ENCODE measurements around the gene PRKG1. TPM values are rescaled to one million over a fixed set of nuclear protein-coding genes. Genes with fewer than 3 reads are reported as not detected.

Gene PRKG1
- total RNA-seq, 1 experiment from 2014 or later, result 16.5 TPM

- no peak for TF ChIP-seq ATF6 (CRISPR knock-in tag; IDR thresholded peaks at IDR 0.05)
- no peak for TF ChIP-seq ZMAT4 (CRISPR knock-in tag; IDR thresholded peaks at IDR 0.05)
- no peak for TF ChIP-seq ZNF232 (CRISPR knock-in tag; IDR thresholded peaks at IDR 0.05)
- TF ChIP-seq FOXP4 (CRISPR knock-in tag; IDR thresholded peaks at IDR 0.05), result no peak
- TF ChIP-seq ZNF425 (CRISPR knock-in tag; conservative IDR thresholded peaks at IDR 0.05), result no peak
- TF ChIP-seq ZNF512 (CRISPR knock-in tag; IDR thresholded peaks at IDR 0.05; ENCODE audit: borderline replicate concordance), result no peak
- no peak for TF ChIP-seq ZBTB43 (CRISPR knock-in tag; IDR thresholded peaks at IDR 0.05)
- no peak for TF ChIP-seq JUN (CRISPR knock-in tag; IDR thresholded peaks at IDR 0.05)
- TF ChIP-seq IRF1 (CRISPR knock-in tag; IDR thresholded peaks at IDR 0.05), result no peak
- no peak for TF ChIP-seq SOX15 (CRISPR knock-in tag; IDR thresholded peaks at IDR 0.05)
These were observed 478.6 kb downstream of the PRKG1 start (continued) for GRCh38 chr10:51552879-51553278.

GRCh38 chr10:51564896-51565510 lies 490.7 kb downstream of the PRKG1 start:
- ATAC-seq (no peak), DNase-seq (ENCODE audit: low spot score) (no peak)
- Mint-ChIP-seq H3K27me3 (ENCODE audit: low read depth) (no peaks in the 10 kb centered on the region), H3K27ac (no peak overlapping the region), H3K36me3 (no peaks in the 10 kb centered on the region), H3K4me3 (no peak overlapping the region), H3K9me3 (no peaks in the 10 kb centered on the region), H3K4me1 (peaks cover 18% of the 10 kb centered on the region)
- ChIA-PET CTCF (interaction anchor here (0.6 to 1.4 kb wide), 2 partner anchors 10 to 1160 kb away, joined by 3 read pairs; no protein-coding TSS in a partner anchor), POLR2A (no interaction called here)
- TF ChIP-seq ZSCAN18 (CRISPR knock-in tag; IDR thresholded peaks at IDR 0.05) (no peak), ERG (CRISPR knock-in tag; IDR thresholded peaks at IDR 0.05) (no peak), ZNF121 (CRISPR knock-in tag; IDR thresholded peaks at IDR 0.05) (no peak), SMAD4 (CRISPR knock-in tag; IDR thresholded peaks at IDR 0.05) (no peak), TCF7 (CRISPR knock-in tag; IDR thresholded peaks at IDR 0.05; ENCODE audit: low read depth) (no peak), ARID4B (CRISPR knock-in tag; IDR thresholded peaks at IDR 0.05; ENCODE audit: borderline replicate concordance) (no peak), SOX15 (CRISPR knock-in tag; IDR thresholded peaks at IDR 0.05) (no peak)

Measured in WTC11 (cell line).